ENCODE data around the gene CNIH3.

DNA sequence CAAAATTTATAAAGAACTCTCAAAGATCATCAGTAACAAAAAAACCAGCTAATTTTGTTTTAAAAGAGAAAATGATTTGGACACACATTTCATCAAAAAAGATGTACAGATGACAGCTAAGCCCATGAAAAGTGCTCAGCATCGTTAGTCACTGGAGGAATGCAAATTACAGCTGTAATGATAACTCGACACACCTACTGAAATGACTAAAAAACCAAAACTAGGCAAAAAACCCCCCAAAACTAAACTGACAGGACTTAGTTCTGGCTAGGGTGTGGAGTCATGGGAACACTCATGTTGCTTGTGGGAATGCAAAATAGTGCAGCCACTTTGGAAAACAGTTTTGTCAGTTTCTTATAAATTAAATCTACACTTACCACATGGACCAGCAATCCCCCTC lies 59.5 kb downstream of the CNIH3 start:
- TF ChIP-seq CTCF (IDR thresholded peaks at IDR 0.05): no peak
- TF ChIP-seq POLR2A (IDR thresholded peaks at IDR 0.05): no peak

Measured in breast epithelium (tissue), 3 donors.